Cardiac muscle cell (in vitro differentiated cells and primary cell): ENCODE measurements around the gene COP1. TPM values are rescaled to one million over a fixed set of nuclear protein-coding genes. Genes with fewer than 3 reads are reported as not detected.
A peak's percentile ranks its signal among the peaks of the same experiment; 100 is the strongest.

Experiments used
- DNase-seq, 2 donors: peaks; one replicate each; pipeline versions ENCODE4 v3.0.0 to v3.0.0-alpha.2; 2010 to 2017; ENCODE audit warnings: low read depth in 1 of 2, low spot score in 1 of 2
- H3K27ac ChIP-seq: fragments of 200-600 bp; sonication (generic); 2 replicates; pipeline ENCODE4 v1.5.1; 2016
- H3K27me3 ChIP-seq: fragments of 200-600 bp; sonication (generic); 2 replicates; pipeline ENCODE4 v1.6.0; 2016; ENCODE audit warnings: control low read depth
- H3K36me3 ChIP-seq: fragments of 200-600 bp; sonication (generic); 2 replicates; pipeline ENCODE4 v1.5.1; 2016; ENCODE audit warnings: control low read depth
- H3K4me1 ChIP-seq: fragments of 200-600 bp; sonication (generic); 2 replicates; pipeline ENCODE4 v1.8.1; 2017; ENCODE audit warnings: low read depth, mild to moderate bottlenecking, mixed run types
- H3K4me3 ChIP-seq: fragments of 200-600 bp; sonication (generic); 2 replicates; pipeline ENCODE4 v1.5.1; 2016; ENCODE audit warnings: mild to moderate bottlenecking
- H3K9me3 ChIP-seq: fragments of 200-600 bp; sonication (generic); 2 replicates; pipeline ENCODE4 v1.5.1; 2017; ENCODE audit warnings: low read depth, mild to moderate bottlenecking, control low read depth
- polyA plus RNA-seq: library from polyadenylated mRNA; unstranded; fragments of >200 nt; fragmentation: Nextera tagmentation; extraction: Ambion mirVana; gene quantifications from 2 replicates; pipeline ENCODE4 v1.2.1, GENCODE V29; 2016
- total RNA-seq: library from RNA; depleted of rRNA; stranded (reverse); fragments of >200 nt; gene quantifications from 2 replicates; pipeline ENCODE4 v1.2.3, GENCODE V29; 2016
- TF ChIP-seq, protein P1 (sequence below): IDR thresholded peaks from 2 replicates; pipeline ENCODE4 v1.5.1; 2012; ENCODE audit warnings: low read depth, mild to moderate bottlenecking, low read length

COP1 gene
- total and polyA plus RNA-seq, 2 experiments from 2014 or later, result 58.8 to 71.3 TPM

DNA sequence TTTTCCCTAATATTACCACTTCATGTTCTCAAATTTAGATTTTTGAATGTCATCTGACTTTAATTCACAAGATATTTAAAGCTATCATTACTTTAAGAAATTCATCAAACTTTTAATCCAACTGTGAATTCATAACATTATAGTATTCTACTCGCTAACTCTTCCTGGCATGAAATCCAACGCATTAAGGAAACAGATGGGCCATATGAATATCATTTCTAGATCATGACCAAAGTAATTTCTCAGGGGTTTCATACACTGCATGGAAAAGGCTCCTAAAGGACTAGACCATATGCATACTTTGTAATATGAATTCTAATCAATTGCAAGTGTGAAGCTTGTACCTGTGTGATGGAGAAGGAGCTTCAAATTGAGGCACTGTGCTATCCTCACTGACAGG lies 72.4 kb downstream of the COP1 start:
- Histone ChIP-seq H3K36me3 (peaks cover 6% of the 10 kb centered on the region), H3K4me3 (no peak overlapping the region), H3K9me3 (no peaks in the 10 kb centered on the region), H3K4me1 (no peaks in the 10 kb centered on the region), H3K27me3 (no peaks in the 10 kb centered on the region), H3K27ac (no peak overlapping the region)
- TF ChIP-seq, protein P1, sequence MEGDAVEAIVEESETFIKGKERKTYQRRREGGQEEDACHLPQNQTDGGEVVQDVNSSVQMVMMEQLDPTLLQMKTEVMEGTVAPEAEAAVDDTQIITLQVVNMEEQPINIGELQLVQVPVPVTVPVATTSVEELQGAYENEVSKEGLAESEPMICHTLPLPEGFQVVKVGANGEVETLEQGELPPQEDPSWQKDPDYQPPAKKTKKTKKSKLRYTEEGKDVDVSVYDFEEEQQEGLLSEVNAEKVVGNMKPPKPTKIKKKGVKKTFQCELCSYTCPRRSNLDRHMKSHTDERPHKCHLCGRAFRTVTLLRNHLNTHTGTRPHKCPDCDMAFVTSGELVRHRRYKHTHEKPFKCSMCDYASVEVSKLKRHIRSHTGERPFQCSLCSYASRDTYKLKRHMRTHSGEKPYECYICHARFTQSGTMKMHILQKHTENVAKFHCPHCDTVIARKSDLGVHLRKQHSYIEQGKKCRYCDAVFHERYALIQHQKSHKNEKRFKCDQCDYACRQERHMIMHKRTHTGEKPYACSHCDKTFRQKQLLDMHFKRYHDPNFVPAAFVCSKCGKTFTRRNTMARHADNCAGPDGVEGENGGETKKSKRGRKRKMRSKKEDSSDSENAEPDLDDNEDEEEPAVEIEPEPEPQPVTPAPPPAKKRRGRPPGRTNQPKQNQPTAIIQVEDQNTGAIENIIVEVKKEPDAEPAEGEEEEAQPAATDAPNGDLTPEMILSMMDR, result no peak
- DNase-seq, result no peak

DNA sequence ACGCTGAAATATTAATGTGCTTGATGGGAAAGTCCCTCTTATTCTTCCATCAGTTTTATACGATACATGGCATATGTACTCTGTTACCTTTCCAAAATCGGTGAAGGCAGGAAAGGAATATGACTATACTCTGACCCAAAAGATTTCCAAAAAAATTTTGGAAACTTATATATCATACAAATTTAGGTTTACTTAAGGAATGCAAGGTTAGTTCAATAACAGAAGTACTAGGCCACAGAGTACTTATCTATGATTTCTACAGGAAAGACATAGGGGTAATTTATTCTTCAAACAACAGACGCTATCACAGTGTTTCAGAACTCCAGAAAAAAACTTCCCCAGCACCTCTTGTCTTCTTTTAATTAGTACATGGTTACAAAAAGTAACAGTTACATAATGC lies 84.8 kb downstream of the COP1 start:
- no peak for DNase-seq
- TF ChIP-seq, protein P1, result no peak
- no peaks in the 10 kb centered on the region for H3K27me3 ChIP-seq
- H3K9me3 ChIP-seq, result no peaks in the 10 kb centered on the region
- no peaks in the 10 kb centered on the region for H3K36me3 ChIP-seq
- no peak overlapping the region for H3K4me3 ChIP-seq
- H3K4me1 ChIP-seq, result no peaks in the 10 kb centered on the region
- no peak overlapping the region for H3K27ac ChIP-seq

DNA sequence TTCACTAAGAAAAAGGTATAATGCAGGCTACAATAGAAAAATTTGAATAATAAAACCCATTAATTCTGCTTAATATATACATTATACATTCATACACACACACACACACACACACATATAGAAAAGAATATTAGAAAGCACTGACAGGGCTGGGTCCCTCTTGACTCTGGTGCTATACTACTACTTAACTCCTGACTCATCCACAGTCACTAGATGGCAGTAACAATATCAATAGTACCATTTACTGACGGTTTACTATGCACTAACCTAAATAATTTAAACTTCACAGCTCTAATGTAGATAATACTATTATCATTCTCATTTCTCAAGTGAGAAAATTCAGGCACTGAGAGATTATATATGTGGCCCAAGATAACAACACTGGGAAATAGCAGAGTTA lies 87.5 kb downstream of the COP1 start:
- Histone ChIP-seq H3K36me3 (no peaks in the 10 kb centered on the region), H3K27me3 (no peaks in the 10 kb centered on the region), H3K27ac (no peak overlapping the region), H3K9me3 (no peaks in the 10 kb centered on the region), H3K4me3 (no peak overlapping the region), H3K4me1 (no peaks in the 10 kb centered on the region)
- TF ChIP-seq, protein P1, result peak; percentile 29
- peak in 1 of 2 donors; percentile 18 for DNase-seq

DNA sequence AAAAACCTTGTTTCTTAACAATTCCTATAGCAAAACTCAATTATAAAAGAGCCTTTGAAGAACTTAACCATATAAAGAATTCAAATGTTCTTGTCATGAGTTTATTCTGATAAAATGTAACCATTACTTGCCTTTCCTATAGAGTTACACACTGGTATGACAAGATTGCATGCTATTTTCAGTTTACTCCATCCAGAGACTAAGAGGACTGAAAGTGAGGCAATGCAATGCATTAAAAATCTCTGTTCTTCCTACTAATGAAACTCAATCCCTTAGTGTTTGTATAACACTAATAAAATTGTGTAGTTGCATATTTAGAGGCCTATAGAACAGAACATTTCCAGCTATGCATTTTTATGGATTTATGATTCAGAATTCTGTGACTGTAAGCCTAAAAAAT lies 88.1 kb downstream of the COP1 start:
- Histone ChIP-seq H3K27me3 (no peaks in the 10 kb centered on the region), H3K9me3 (no peaks in the 10 kb centered on the region), H3K4me1 (no peaks in the 10 kb centered on the region), H3K27ac (no peak overlapping the region), H3K36me3 (no peaks in the 10 kb centered on the region), H3K4me3 (no peak overlapping the region)
- DNase-seq, result no peak
- TF ChIP-seq, protein P1, result no peak

DNA sequence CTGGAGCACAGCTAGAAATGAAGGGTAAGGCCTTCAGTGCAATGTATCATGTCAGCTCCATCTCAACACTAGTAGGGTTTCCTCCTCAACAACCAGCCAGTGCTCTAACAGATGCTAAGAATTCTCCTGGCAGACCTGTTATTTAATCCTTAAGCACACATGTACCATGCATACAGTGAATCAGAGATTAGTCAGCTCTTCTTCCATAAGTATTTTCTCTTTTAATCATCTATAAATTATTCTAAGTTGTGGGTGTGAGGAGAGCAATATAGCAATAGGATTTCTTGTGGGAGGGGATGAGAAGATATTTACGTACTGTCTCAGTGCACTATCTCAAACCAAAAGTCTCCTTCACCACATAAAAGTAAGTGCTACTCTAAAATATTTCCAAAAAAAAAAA lies 95.3 kb downstream of the COP1 start:
- TF ChIP-seq, protein P1, result no peak
- H3K27ac ChIP-seq, result no peak overlapping the region
- DNase-seq, result no peak
- peaks cover 9% of the 10 kb centered on the region for H3K4me1 ChIP-seq
- H3K27me3 ChIP-seq, result no peaks in the 10 kb centered on the region
- peaks cover under 1% of the 10 kb centered on the region for H3K36me3 ChIP-seq
- H3K4me3 ChIP-seq, result no peak overlapping the region
- H3K9me3 ChIP-seq, result no peaks in the 10 kb centered on the region

DNA sequence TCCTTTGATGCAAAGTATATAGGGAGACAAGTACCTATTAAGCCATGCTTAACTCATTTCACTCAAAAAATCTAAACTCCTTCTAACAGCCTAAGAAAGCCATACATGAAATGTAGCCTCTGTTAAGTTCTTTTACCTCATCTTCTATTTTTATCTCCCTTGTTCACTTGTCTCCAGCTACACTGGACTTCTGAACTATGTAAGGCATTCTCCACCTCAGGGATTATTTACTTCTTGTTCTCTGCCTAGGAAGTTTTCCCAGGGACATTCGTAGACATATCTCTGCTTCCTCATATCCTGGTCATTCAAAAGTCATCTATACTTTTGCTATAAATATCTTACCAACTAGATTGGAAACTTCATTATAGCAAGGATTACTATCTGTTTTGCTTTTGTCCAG lies 96.9 kb downstream of the COP1 start:
- DNase-seq, result peak in 1 of 2 donors; percentile 42
- Histone ChIP-seq H3K27ac (peak overlapping the region; percentile 86), H3K4me1 (peaks cover 9% of the 10 kb centered on the region), H3K9me3 (no peaks in the 10 kb centered on the region), H3K36me3 (peaks cover 3% of the 10 kb centered on the region), H3K27me3 (no peaks in the 10 kb centered on the region), H3K4me3 (no peak overlapping the region)
- TF ChIP-seq, protein P1, result no peak
